Ectodermal cell (in vitro differentiated cells): ENCODE measurements around the gene ADCY3.

Experiments
- H3K27ac ChIP-seq: 2 replicates; pipeline ENCODE4 v1.7.0; 2013; ENCODE audit warnings: mild to moderate bottlenecking, low read depth, low read length; ENCODE audit not compliant: insufficient read depth, poor library complexity, severe bottlenecking
- H3K27me3 ChIP-seq: 2 replicates; pipeline ENCODE4 v1.7.0; 2013; ENCODE audit warnings: mild to moderate bottlenecking, low read length; ENCODE audit not compliant: insufficient read depth, control insufficient read depth, poor library complexity, severe bottlenecking
- H3K36me3 ChIP-seq: one replicate; pipeline ENCODE4 v1.7.0; 2013; ENCODE audit warnings: low read length; ENCODE audit not compliant: control insufficient read depth, insufficient read depth
- H3K4me1 ChIP-seq: one replicate; pipeline ENCODE4 v1.7.0; 2013; ENCODE audit warnings: low read length; ENCODE audit not compliant: control insufficient read depth, insufficient read depth
- H3K4me3 ChIP-seq: 2 replicates; pipeline ENCODE4 v1.7.0; 2013; ENCODE audit warnings: low read depth, low read length, control low read depth; ENCODE audit not compliant: insufficient read depth
- H3K9me3 ChIP-seq: 2 replicates; pipeline ENCODE4 v1.7.0; 2013; ENCODE audit warnings: mild to moderate bottlenecking, low read length, moderate library complexity; ENCODE audit not compliant: control insufficient read depth
- WGBS, 2 experiments: methylation state at CpG; one replicate each; pipeline ENCODE4 v1.1.7; 2013; ENCODE audit warnings: missing lambda C conversion rate in 2 of 2; 5-methylcytosine and 5-hydroxymethylcytosine counted together

The ADCY3 gene

GRCh38 chr2:24919037-24919505 is 966 bp downstream of the ADCY3 start:
- Histone ChIP-seq H3K27ac (no peak overlapping the region), H3K9me3 (no peaks in the 10 kb centered on the region), H3K27me3 (peaks cover 13% of the 10 kb centered on the region), H3K4me1 (peaks cover 13% of the 10 kb centered on the region), H3K36me3 (no peaks in the 10 kb centered on the region), H3K4me3 (peak overlapping the region; percentile 51)
- WGBS, 2 experiments, result 55 to 58% methylated on average over 13 of the region's 13 CpGs

GRCh38 chr2:24918326-24919036 is 1.6 kb downstream of the ADCY3 start:
- Histone ChIP-seq H3K9me3 (no peaks in the 10 kb centered on the region), H3K4me3 (peak overlapping the region; percentile 51), H3K27ac (no peak overlapping the region), H3K4me1 (peaks cover 17% of the 10 kb centered on the region), H3K36me3 (no peaks in the 10 kb centered on the region), H3K27me3 (peaks cover 13% of the 10 kb centered on the region)
- whole genome bisulfite sequencing, 2 experiments, result 94 to 95% methylated on average over 42 of the region's 42 CpGs

- Histone ChIP-seq H3K4me3 (no peak overlapping the region), H3K4me1 (peaks cover 17% of the 10 kb centered on the region), H3K9me3 (no peaks in the 10 kb centered on the region), H3K36me3 (no peaks in the 10 kb centered on the region), H3K27ac (no peak overlapping the region), H3K27me3 (peaks cover 13% of the 10 kb centered on the region)
- 92% methylated on average over 12 of the region's 12 CpGs for WGBS, 2 experiments
Measured at GRCh38 chr2:24917731-24918325, 2.2 kb downstream of the ADCY3 start.

GRCh38 chr2:24917086-24917485 is 3.0 kb downstream of the ADCY3 start:
- H3K4me3 ChIP-seq, result no peak overlapping the region
- 95 to 97% methylated on average over 7 of the region's 7 CpGs for WGBS, 2 experiments
- no peaks in the 10 kb centered on the region for H3K9me3 ChIP-seq
- H3K27me3 ChIP-seq, result peaks cover 13% of the 10 kb centered on the region
- H3K36me3 ChIP-seq, result no peaks in the 10 kb centered on the region
- H3K4me1 ChIP-seq, result peaks cover 17% of the 10 kb centered on the region
- no peak overlapping the region for H3K27ac ChIP-seq

GRCh38 chr2:24915796-24916195 is 4.2 kb downstream of the ADCY3 start:
- WGBS, 2 experiments, result 92 to 96% methylated on average over 4 of the region's 4 CpGs
- no peaks in the 10 kb centered on the region for H3K36me3 ChIP-seq
- peaks cover 10% of the 10 kb centered on the region for H3K27me3 ChIP-seq
- H3K27ac ChIP-seq, result no peak overlapping the region
- H3K9me3 ChIP-seq, result no peaks in the 10 kb centered on the region
- H3K4me3 ChIP-seq, result no peak overlapping the region
- peaks cover 17% of the 10 kb centered on the region for H3K4me1 ChIP-seq

- Histone ChIP-seq H3K27ac (no peak overlapping the region), H3K4me3 (no peak overlapping the region), H3K9me3 (no peaks in the 10 kb centered on the region), H3K27me3 (peaks cover 5% of the 10 kb centered on the region), H3K36me3 (no peaks in the 10 kb centered on the region), H3K4me1 (peaks cover 17% of the 10 kb centered on the region)
- WGBS, 2 experiments, result 93 to 94% methylated on average over 8 of the region's 8 CpGs
Measured at GRCh38 chr2:24915175-24915574, 4.9 kb downstream of the ADCY3 start.

- H3K27ac ChIP-seq, result no peak overlapping the region
- peaks cover 17% of the 10 kb centered on the region for H3K4me1 ChIP-seq
- H3K27me3 ChIP-seq, result peaks cover 5% of the 10 kb centered on the region
- no peaks in the 10 kb centered on the region for H3K36me3 ChIP-seq
- WGBS, 2 experiments, result 91 to 92% methylated on average over 5 of the region's 5 CpGs
- H3K9me3 ChIP-seq, result no peaks in the 10 kb centered on the region
- H3K4me3 ChIP-seq, result no peak overlapping the region
Measured at GRCh38 chr2:24914713-24915112, 5.3 kb downstream of the ADCY3 start.

- peaks cover 11% of the 10 kb centered on the region for H3K4me1 ChIP-seq
- no peak overlapping the region for H3K4me3 ChIP-seq
- WGBS, 2 experiments, result 77 to 82% methylated on average over 9 of the region's 9 CpGs
Measured at GRCh38 chr2:24913911-24914310, 6.1 kb downstream of the ADCY3 start.

GRCh38 chr2:24912986-24913385 is 7.1 kb downstream of the ADCY3 start:
- Histone ChIP-seq H3K36me3 (no peaks in the 10 kb centered on the region), H3K27ac (no peak overlapping the region), H3K4me3 (no peak overlapping the region), H3K9me3 (no peaks in the 10 kb centered on the region), H3K27me3 (no peaks in the 10 kb centered on the region), H3K4me1 (peaks cover 3% of the 10 kb centered on the region)
- 91 to 94% methylated on average over 10 of the region's 10 CpGs for WGBS, 2 experiments

More at GRCh38 chr2:24913911-24914310, 6.1 kb downstream of the ADCY3 start:
- Histone ChIP-seq H3K9me3 (no peaks in the 10 kb centered on the region), H3K27ac (no peak overlapping the region), H3K27me3 (no peaks in the 10 kb centered on the region), H3K36me3 (no peaks in the 10 kb centered on the region)

- Histone ChIP-seq H3K27me3 (no peaks in the 10 kb centered on the region), H3K9me3 (no peaks in the 10 kb centered on the region), H3K4me3 (no peak overlapping the region), H3K27ac (no peak overlapping the region), H3K36me3 (no peaks in the 10 kb centered on the region), H3K4me1 (peaks cover 3% of the 10 kb centered on the region)
- WGBS, 2 experiments, result 98 to 99% methylated on average over 6 to 7 of the region's 7 CpGs
Measured at GRCh38 chr2:24912523-24912922, 7.5 kb downstream of the ADCY3 start.
